NCI-H1436 treated with DMSO at 0.1 percent for 48 hours (cell line): ENCODE data around the gene NKAIN2.

Source experiments
- DNase-seq: peaks from one replicate; lab custom pipeline; 2025; lab: John Stamatoyannopoulos, UW

Gene NKAIN2

DNA sequence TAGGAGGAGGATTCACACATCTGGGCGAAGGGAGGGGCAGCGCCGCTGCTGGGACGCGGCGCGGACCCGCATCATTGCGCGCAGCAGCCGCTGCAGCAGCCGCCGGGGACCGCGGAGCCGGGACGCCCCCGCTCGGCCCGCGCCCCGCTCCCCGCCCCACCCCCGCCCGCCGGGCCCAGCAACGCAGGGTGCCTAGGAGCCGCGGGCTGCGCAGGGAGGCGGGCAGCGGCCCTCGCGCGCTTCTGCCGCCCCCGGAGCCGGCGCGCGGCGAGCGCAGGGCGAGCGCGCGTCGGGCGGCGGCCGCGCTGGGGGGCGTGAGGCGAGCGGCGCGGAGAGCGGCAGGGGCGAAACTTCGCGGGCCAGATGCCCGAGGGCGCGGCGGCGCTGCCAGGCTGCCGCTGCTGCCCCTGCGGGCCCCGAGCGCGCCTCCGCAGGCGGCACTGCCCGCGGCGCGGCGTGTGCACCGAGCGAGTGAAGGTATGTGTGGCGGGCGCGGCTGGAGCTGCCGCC, at the start of gene NKAIN2:
Gene NKAIN2, plus strand, starts transcription at position 362 of the 510 bp plus-strand sequence.
- no peak for DNase-seq

DNA sequence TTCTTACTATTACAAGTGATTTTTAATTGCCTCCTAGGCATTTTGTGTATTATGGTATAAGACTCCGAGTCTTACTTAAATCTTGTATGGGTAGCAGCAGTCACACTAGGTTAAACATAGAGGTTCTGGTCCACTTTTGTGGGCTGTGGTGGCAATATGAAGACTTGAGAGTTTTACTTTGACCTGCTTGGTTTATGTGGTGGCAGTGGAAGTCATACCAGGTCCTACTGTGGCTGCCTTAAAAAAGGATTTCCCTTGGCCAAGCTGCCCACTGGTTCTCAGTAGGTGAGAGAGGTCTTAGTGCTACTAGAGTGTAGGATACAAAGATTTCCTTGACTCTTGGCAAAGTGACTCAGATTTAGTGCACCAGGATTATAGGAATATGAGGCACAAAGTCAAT, 44.2 kb upstream of the NKAIN2 start:
- no peak for DNase-seq

DNA sequence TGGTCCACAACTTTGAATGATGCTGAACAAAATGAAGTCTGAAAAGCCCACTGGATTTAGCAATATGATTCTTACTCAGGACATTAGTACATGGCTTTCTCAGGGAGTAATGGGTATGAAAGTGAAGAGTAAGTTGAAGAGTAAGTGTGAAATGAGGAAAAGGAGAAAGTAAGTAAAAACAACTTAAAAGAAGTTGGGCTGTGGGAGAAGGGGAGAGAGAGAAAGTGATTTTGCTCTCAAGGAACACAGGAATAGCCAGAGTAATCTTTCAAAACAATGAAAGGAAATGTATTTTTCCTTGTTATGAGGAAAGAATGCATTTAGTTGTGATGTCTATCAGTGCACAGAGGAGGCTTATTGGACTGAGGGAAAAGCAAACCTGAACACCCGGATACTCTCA, 39.8 kb upstream of the NKAIN2 start:
- no peak for DNase-seq

GRCh38 chr6:123764722-123765121, 38.9 kb upstream of the NKAIN2 start:
- no peak for DNase-seq

DNA sequence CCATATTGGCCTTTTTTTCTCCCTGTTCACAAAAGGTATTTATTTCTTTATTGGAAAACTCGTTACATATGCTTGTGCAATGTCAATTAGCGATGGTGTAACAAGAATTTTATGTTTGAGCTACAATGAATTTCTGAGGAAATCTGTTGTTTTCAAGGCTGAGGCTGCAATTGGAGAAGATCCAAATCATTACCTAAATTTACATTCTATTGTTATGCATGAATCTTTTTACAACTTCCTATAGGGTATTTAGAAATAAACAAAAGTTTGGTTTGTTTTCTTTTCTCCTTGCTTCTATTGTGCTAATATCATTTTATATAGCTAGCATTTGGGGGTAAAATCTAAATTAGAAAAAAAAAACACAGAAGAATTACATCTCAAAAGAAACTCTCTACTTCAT, 34.7 kb upstream of the NKAIN2 start:
- no peak for DNase-seq

DNA sequence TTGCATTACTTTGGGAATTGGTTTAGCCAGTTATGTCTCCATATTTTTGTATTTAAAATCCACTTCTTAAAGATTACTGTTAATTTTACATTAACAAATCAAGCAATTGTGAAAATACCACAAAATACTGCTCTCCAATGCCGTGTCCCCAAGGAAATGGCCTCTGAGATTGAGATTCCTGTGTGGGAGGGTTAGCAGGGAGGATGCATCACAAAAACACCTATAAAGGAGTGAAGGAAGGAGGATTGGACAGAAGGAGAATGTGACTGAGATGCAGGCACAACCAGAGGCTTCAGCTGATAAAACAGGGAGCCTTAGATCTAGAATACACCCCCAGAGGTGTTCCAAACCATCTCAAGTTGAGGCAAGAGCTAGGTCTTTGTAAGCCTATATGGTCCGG, 34.2 kb upstream of the NKAIN2 start:
- no peak for DNase-seq

- DNase-seq: no peak
Measured at GRCh38 chr6:123770247-123770949, 33.3 kb upstream of the NKAIN2 start.

DNA sequence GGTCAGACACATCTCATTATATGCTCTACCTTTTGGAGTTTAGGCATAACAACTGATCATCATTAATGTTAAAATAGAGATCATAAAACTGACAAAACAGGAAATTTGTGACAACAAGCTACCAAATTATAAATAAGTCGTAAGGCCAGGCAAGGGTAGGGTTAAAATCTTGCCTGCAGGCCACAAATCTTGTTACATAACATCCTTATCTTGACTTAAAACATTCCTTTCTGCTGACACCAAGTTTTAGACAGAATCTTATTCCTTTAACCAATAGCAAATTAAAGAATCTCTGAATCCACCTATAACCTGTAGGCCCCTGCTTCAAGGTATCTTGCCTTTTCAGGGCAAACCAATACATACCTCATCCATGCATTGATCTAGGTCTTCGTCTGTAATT, 32.5 kb upstream of the NKAIN2 start:
- DNase-seq: no peak

- DNase-seq: peak; percentile 48
Measured at GRCh38 chr6:123777563-123777962, 26.1 kb upstream of the NKAIN2 start.

DNA sequence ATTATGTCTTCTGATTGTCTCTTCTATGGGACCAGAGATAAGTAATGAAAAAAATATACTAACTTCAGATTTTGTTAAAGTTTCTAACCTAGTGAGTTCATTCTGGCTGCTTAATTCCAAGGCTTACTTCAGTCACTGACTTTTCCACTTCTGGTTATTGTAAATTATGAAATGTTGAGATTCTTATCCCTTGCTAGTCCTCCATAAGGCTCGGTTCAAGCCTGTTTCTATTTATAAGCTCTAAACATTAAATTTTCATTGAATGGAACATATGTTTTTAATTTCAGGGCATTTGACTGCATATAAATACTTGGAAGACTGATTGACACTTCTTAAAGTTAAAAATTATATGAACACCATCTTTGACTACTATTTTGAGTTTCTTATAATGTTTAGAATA, 23.6 kb upstream of the NKAIN2 start:
- no peak for DNase-seq

DNA sequence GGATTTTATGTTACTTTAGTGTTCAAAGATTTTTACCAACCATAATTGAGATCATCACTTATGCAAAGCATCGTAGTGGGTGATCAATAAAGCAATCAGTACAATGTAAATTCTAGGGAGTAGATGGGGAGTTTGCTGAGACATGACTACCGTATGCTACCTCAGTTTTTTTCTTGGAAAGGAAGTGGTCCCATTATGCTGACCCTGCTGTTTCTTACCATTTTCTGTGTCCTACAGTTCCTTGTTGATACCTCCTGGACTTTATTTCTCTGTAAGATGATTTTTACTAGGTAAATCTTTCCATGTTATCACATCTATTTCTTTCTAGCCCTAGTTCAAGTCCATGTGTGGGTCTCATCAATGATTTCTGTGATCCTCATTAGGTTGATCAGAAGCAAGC, 19.3 kb upstream of the NKAIN2 start:
- no peak for DNase-seq

DNA sequence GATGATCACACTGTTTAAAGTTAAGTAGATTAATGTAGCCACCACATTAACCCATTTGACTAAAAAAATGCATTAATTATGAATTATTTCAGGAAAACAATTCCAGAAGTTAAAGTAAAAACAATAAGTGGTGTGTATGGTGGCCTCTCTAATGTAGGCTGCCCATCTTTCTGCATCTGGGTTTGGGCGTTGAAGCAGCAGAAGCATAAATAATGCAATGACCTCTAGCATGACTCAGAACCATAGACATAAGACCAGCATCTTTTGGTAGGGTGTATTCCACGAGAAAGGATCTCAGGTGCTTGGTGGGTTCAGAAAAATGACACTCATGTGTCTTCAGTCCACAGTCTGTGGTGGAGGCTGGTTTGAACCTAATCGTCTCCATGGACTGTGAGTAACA, 18.6 kb upstream of the NKAIN2 start:
- DNase-seq: no peak

GRCh38 chr6:123788319-123788718, 15.3 kb upstream of the NKAIN2 start:
- DNase-seq: no peak

- DNase-seq: no peak
Measured at GRCh38 chr6:123794190-123794589, 9.5 kb upstream of the NKAIN2 start.

GRCh38 chr6:123794799-123795198, 8.9 kb upstream of the NKAIN2 start:
- DNase-seq: no peak

- no peak for DNase-seq
Measured at GRCh38 chr6:123801067-123801466, 2.6 kb upstream of the NKAIN2 start.

DNA sequence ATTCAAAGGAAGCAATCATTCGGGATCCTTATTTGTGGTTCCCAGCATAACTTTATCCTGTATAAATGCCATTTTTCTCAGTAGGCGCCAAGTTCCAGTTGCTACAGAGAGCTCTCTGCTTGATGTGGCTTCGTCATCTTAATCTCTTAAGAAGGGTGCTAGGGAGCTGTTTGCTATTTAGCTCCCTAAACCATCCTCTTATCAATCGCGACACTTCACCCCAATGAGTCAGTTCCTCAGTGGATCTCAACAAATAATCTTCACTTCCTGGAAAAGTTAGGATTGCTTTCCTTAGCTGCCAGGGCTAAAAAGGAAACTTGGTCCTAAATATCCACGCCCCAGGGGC, 1.3 kb upstream of the NKAIN2 start:
- DNase-seq: no peak

GRCh38 chr6:123802697-123803503, 765 bp upstream of the NKAIN2 start:
- DNase-seq: peak; percentile 74

DNA sequence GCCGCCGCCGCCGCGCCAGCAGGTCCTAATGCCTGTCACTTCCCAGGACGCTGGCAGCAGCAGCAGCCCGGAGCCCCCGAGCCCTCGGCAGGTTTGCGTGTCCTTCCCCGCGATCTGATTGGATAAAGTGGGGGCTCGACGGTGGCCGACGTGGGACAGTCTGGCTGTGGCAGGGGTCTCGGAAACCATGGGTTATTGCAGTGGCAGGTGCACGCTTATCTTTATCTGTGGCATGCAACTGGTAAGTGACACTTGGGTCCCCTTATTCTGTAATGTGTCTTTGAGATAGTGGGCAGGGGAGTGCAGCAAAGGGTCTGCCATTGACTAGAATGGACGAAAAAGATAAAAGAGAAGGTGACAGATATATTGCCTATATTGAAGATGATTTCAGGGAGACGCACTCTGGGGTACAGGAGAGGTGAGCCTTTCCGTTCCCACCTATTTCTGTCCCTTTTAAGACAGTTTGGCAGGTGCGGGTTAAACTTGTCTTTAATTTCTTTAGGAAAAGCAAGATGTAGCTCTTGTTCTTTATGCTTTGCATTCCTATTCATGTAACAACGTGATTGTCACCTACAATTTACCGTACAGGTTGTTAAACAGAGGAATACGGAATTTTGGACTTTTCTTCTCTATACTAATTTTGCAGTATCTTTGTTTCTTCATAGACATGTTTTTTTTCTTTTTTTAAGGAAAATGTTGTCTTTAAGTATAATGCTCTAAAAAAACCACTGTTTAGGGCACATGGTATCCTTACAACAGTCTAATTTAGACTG, 535 bp downstream of the NKAIN2 start:
- peak; percentile 61 for DNase-seq

GRCh38 chr6:123804787-123805540, 1.3 kb downstream of the NKAIN2 start:
- DNase-seq: peak; percentile 75

DNA sequence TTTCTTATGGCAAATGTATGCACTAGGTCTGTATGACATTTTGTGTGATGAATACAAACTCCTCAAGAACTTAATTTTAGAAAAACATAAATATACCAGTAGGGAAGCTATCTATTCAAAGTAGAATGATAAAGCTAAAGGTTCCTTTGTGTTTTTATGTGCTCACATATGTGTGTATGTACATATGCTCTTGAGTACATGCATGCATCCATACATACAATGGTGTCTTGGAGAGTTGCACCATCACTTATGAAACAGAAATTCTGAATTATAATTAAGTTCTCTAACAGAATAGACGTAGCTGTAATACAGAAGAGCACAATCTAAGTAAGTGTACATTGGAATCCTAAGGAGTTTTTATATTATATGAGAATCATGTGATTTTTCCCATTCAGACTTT, 2.3 kb downstream of the NKAIN2 start:
- no peak for DNase-seq

DNA sequence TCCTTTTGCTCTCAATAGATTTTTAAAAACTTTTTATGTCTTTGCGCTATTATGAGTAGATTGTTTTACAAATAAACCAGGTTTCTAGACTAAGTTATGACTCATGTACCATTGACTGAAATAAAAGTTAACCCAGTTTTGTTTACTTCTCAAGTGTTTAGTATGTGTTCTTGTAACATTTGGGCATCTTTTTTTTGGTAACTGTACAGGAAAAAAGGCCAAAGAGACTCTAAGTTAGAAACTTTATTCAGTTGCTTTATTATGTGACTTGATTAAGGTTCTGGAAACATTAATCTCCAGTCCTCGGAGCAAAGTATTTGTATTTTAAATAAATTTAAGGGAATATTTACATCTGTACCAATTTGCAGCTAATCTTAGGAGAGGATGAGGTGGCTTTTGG, 2.9 kb downstream of the NKAIN2 start:
- no peak for DNase-seq
